Peyer's patch (tissue), 4 donors: ENCODE results near the gene UBIAD1. TPM values are rescaled to one million over a fixed set of nuclear protein-coding genes. Genes with fewer than 3 reads are reported as not detected.

Experiments used
- DNase-seq, 3 donors: peaks; one replicate each; pipeline ENCODE4 v3.0.0-alpha.2; 2017 to 2019
- H3K27ac ChIP-seq, 4 donors: fragments of 200-600 bp; sonication (generic); one replicate each; pipeline ENCODE4 v1.5.1; 2016 to 2019
- H3K27me3 ChIP-seq, 2 donors: fragments of 200-600 bp; sonication (generic); one replicate each; pipeline ENCODE4 v1.5.1; 2019
- H3K36me3 ChIP-seq, 3 donors: fragments of 200-600 bp; sonication (generic); one replicate each; pipeline ENCODE4 v1.5.1; 2016 to 2019
- H3K4me1 ChIP-seq, 4 donors: fragments of 200-600 bp; sonication (generic); one replicate each; pipeline ENCODE4 v1.5.1; 2016 to 2019
- H3K4me3 ChIP-seq, 4 donors: fragments of 200-600 bp; sonication (generic); 1 replicate in 3 of 4; 2 replicates in 1 of 4; pipeline ENCODE4 v1.5.1; 2016 to 2019; ENCODE audit warnings: mild to moderate bottlenecking in 1 of 4
- H3K9me3 ChIP-seq, 4 donors: fragments of 200-600 bp; sonication (generic); one replicate each; pipeline ENCODE4 v1.5.1; 2016 to 2019; ENCODE audit warnings: mild to moderate bottlenecking in 1 of 4
- CTCF ChIP-seq, 6 experiments: fragments of 450-650 bp in 4 of 6; fragments of 200-600 bp in 2 of 6; sonication (generic) in 1 of 6; IDR thresholded peaks; one replicate each; pipeline ENCODE4 v1.5.1; 2017 to 2019; ENCODE audit warnings: antibody characterized with exemption in 6 of 6, mild to moderate bottlenecking in 3 of 6, moderate library complexity in 1 of 6
- POLR2A ChIP-seq, 2 donors: fragments of 450-650 bp; IDR thresholded peaks; one replicate each; pipeline ENCODE4 v1.5.1; 2017; ENCODE audit warnings: antibody characterized with exemption in 2 of 2, mild to moderate bottlenecking in 2 of 2, moderate library complexity in 2 of 2
- total RNA-seq, 4 donors: library from RNA; depleted of rRNA; stranded (reverse); fragments of >200 nt; gene quantifications; one replicate each; pipeline ENCODE4 v1.1.0, GENCODE V29; 2016

UBIAD1 gene
- total RNA-seq, 4 donors from 2014 or later: 7.5 to 18.2 (median 12.4) TPM

- Histone ChIP-seq H3K4me1 (no peaks in the 10 kb centered on the region), H3K27ac (no peak overlapping the region), H3K9me3 (no peaks in the 10 kb centered on the region), H3K27me3 (no peaks in the 10 kb centered on the region), H3K36me3 (peaks cover 0 to 95% (median 3%) of the 10 kb centered on the region in 3 donors), H3K4me3 (no peak overlapping the region)
- TF ChIP-seq CTCF (IDR thresholded peaks at IDR 0.05): no peak
- no peak for TF ChIP-seq POLR2A (IDR thresholded peaks at IDR 0.05)
- no peak for DNase-seq
Observed at GRCh38 chr1:11238311-11238710, 34.7 kb upstream of the UBIAD1 start.

- TF ChIP-seq CTCF (IDR thresholded peaks at IDR 0.05) (no peak), POLR2A (IDR thresholded peaks at IDR 0.05) (no peak)
- Histone ChIP-seq H3K27ac (no peak overlapping the region), H3K36me3 (peaks cover 0 to 68% (median 3%) of the 10 kb centered on the region in 3 donors), H3K4me3 (no peak overlapping the region), H3K4me1 (no peaks in the 10 kb centered on the region), H3K27me3 (no peaks in the 10 kb centered on the region), H3K9me3 (no peaks in the 10 kb centered on the region)
- DNase-seq: no peak
Observed at GRCh38 chr1:11245248-11245647, 27.8 kb upstream of the UBIAD1 start.

DNA sequence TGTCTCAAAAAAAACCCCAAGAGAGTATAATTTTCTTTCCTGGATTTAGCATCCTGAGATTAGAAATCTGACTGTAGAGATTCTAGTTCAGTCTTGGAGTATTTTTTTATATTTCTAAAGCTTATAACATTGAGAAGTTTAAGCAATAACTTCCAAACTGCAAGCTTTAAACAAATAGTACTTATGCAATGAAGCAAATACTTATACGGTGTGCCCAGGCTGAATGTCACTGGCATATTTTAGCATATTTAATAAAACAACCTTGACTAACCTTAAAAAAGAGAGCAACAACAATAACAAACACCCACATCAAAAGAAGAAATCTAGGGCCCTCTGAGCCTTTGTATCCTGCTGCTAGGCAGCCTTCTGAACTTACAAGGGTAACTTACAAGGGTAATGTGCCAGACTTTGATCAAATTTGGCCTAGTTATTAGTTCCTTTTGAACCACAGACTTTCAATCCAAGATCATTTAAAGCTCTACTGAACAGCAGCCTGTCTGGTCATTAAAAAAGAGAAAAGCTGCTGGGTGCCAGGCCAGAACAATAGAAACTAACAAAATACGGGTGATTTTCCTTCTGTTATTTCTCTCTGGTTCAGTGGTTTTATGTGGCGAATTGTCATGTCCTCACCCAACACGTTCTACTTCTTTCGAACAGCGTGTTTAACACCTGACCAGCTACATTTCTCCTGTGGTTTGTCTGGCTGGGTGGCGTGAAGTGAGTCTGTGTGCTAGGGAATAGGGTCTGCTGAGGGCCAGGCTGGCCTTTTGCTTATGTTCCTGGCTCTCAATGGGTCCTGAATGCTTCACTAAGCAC is 26.9 kb upstream of the UBIAD1 start:
- TF ChIP-seq CTCF (IDR thresholded peaks at IDR 0.05) (no peak), POLR2A (IDR thresholded peaks at IDR 0.05) (no peak)
- no peaks in the 10 kb centered on the region for H3K4me1 ChIP-seq
- H3K4me3 ChIP-seq: no peak overlapping the region
- no peak for DNase-seq
- H3K9me3 ChIP-seq: no peaks in the 10 kb centered on the region
- H3K36me3 ChIP-seq: peaks cover 0 to 68% (median 0%) of the 10 kb centered on the region in 3 donors
- no peaks in the 10 kb centered on the region for H3K27me3 ChIP-seq
- peak overlapping the region in 1 of 4 donors; percentile 32 for H3K27ac ChIP-seq

DNA sequence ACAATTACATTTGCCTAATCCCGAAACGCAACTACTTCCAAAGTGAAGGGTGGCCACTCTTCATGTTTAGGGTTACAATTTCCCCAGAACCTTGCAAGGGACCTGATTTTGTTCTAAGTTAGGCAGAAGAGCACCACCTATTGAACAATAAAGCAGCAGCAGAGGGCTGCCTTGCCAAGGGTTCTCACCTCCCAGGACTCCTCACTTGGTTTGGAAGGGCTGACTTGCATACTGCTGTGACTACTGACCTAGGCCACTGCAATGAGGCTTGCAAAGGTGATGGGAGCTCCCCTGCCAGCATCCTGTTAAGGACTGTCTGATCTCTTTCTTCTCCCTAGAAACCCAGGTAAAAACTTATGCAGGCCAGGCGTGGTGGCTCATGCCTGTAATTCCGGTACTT is 24.8 kb upstream of the UBIAD1 start:
- Histone ChIP-seq H3K4me1 (no peaks in the 10 kb centered on the region), H3K27ac (no peak overlapping the region), H3K36me3 (peaks cover 0 to 68% (median 0%) of the 10 kb centered on the region in 3 donors), H3K27me3 (no peaks in the 10 kb centered on the region), H3K9me3 (no peaks in the 10 kb centered on the region), H3K4me3 (no peak overlapping the region)
- no peak for TF ChIP-seq CTCF (IDR thresholded peaks at IDR 0.05)
- no peak for TF ChIP-seq POLR2A (IDR thresholded peaks at IDR 0.05)
- no peak for DNase-seq

GRCh38 chr1:11252538-11252937 is 20.5 kb upstream of the UBIAD1 start:
- no peak for DNase-seq
- TF ChIP-seq POLR2A (IDR thresholded peaks at IDR 0.05): no peak
- no peak for TF ChIP-seq CTCF (IDR thresholded peaks at IDR 0.05)
- no peak overlapping the region for H3K4me3 ChIP-seq
- H3K4me1 ChIP-seq: no peaks in the 10 kb centered on the region
- peaks cover 0 to 80% (median 0%) of the 10 kb centered on the region in 3 donors for H3K36me3 ChIP-seq
- H3K27me3 ChIP-seq: no peaks in the 10 kb centered on the region
- H3K9me3 ChIP-seq: no peaks in the 10 kb centered on the region
- no peak overlapping the region for H3K27ac ChIP-seq
